Islet of Langerhans (tissue), 1 donor: Measurements from ENCODE around the gene PLOD3.
"Not testable (repeated sequence)": the region's sequence is repeated elsewhere in the genome, so short reads cannot be mapped to it uniquely, and the experiment has no call there.

ENCODE experiments used
- FAIRE-seq: peaks from one replicate; lab custom pipeline; 2011; peaks lifted over from hg19 to GRCh38; lab: Jason Lieb, UNC

Gene PLOD3

GRCh38 chr7:101212014-101212413 lies 5.4 kb downstream of the PLOD3 start:
- FAIRE-seq, result no peak

DNA sequence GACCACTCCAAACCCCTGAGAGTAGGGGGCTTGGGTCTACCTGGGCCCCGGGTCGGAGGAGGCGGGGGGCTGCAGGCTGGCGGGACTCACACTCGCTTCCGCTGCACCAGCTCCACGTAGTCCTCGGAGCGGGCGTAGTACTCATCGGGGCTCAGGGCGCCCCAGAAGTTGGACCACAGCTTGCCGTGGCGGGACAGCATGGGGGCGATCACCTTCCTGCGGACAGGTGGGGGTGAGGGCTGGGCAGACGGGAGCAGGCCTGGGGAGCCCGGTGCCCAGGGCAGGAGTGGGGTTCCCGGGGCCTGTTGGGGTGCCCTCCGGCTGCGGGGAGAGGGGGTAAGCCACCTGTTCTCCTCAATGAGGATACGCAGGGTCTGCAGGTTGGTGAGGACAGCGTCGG lies 5.9 kb downstream of the PLOD3 start:
- no peak for FAIRE-seq

DNA sequence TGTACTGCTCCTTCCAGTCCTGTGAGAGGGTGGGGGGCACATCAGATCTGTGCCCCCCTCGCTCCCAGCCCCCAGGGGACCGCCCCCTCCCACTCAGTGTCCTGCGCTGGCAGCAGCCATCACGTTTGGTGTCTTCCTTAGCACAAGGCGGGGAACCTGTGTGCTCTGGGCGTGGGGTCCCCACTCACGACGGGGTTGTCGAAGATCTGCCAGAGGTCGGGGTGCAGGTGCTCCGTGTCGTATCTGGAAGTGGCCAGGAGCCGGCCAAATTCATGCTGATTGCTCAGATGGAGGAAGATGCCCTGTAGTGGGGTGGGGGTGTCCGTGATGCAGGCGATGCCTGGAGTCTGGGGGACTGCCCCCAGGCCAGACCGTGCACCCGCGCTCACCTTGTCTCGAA lies 7.2 kb downstream of the PLOD3 start:
- no peak for FAIRE-seq

GRCh38 chr7:101208794-101209193 lies 8.6 kb downstream of the PLOD3 start:
- no peak for FAIRE-seq

GRCh38 chr7:101207459-101207858 lies 9.9 kb downstream of the PLOD3 start:
- FAIRE-seq, result no peak

DNA sequence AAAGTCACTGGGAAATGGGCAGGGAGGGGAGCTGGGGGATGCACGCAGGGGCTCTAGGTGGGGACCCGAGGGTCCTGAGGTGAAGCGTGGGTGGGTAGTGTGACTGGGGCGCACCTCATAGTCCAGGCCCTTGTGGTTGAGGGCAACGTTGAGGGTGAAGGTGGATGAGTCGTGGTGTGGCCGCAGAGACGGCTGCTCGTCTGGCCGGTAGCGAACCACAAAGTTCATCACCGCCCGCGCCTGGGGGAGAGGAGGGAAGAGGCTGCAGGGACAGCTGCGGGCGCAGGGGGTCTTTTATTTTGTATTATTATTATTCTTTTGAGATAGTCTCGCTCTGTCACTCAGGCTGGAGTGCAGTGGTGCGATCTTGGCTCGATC lies 10.7 kb downstream of the PLOD3 start:
- FAIRE-seq, result no peak

GRCh38 chr7:101205901-101206664 lies 11.3 kb downstream of the PLOD3 start:
- no peak for FAIRE-seq

DNA sequence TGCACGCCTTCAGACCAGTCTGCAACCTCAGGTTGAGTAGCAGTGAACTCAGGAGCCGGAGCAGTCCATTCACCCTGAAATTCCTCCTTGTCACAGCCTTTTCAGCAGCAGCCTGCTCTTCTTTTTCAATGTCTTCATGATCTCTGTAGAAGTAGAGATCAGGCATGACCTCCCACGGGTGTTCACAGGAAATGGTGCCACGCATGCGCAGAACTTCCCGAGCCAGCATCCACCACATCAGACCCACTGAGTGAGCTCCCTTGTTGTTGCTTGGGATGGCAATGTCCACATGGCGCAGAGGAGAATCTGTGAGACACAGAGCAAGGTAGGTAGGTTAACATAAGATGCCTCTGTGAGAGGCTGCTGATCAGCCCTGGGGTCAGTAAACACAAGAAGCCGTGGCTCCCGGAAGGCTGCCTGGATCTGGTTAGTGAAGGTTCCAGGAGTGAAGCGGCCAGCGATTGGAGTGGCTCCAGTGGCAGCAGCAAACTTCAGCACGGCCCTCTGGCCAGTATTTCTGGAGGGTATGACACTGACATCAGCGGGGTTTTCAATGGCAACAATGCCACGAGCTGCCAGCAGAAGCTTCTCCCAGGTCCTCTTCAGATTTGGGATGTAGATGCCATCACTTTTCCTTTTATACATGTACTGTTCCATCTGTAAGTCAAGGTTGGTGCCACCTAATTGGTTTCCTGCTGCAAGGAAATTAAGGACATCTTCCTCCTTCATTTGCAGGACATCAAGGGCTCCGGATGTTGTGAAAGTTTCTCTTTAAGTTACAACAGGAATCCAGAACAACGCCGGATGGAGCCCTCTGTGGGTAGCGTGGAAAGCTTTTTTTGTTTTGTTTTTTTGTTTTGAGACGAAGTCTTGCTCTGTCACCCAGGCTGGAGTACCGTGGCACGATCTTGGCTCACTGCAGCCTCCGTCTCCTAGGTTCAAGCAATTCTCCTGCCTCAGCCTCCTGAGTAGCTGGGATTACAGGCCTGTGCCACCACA lies 13.3 kb downstream of the PLOD3 start:
- FAIRE-seq, result not testable (repeated sequence)

DNA sequence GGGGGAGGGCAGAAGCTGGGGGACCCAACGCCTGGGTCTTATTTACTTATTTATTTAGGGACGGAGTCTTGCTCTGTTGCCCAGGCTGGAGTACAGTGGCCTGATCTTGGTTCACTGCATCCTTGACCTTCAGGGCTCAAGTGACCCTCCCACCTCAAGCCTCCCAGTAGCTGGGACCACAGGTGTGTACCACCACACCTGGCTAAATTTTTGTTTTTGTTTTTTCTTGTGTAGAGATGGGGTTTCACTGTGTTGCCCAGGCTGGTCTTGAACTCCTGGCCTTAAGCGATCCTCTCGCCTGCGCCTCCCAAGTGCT lies 14.8 kb downstream of the PLOD3 start:
- no peak for FAIRE-seq

DNA sequence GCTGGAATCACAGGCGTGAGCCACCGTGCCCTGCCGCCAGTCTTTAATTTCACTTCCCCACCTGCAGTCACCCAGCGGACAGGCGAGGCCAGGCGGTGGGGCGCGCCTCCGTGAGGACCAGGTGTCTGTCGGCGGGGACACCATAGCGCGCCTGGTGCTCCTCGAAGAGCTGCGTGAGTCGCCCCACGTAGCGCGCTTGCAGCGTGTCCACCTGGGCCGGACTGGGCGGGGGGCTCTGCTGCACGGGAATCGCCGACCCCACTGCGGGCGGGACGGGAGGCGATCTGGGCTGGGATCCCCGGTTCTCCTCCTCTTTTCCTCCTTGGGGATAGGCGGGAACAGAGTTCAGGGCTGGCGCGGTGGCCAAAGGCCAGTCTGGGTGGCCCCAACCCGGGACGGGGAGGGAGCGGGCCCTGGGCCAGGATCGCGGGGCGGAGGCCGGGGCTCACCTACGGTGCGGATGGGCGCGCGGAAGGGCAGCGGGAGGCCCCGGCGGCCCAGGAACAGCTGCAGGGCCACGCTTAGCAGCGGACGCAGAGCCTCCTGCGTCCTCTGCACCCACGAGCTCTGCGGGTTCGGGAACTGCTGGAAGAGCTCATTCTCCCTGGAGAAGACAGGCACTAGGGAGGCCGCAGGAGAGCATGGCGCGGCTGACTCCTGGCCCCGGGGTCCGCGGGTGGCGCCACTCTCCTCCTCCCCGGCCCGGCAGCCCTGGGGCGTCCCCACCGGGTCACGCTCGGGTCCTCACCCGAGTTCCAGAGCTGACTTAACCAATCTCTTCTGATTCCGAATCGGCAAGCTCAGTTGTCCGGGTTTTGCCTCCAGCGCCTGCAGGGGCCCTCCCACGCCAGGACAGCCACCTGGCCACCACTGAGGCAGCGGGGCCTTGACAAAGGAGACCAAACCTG lies 15.4 kb downstream of the PLOD3 start:
- FAIRE-seq, result no peak

DNA sequence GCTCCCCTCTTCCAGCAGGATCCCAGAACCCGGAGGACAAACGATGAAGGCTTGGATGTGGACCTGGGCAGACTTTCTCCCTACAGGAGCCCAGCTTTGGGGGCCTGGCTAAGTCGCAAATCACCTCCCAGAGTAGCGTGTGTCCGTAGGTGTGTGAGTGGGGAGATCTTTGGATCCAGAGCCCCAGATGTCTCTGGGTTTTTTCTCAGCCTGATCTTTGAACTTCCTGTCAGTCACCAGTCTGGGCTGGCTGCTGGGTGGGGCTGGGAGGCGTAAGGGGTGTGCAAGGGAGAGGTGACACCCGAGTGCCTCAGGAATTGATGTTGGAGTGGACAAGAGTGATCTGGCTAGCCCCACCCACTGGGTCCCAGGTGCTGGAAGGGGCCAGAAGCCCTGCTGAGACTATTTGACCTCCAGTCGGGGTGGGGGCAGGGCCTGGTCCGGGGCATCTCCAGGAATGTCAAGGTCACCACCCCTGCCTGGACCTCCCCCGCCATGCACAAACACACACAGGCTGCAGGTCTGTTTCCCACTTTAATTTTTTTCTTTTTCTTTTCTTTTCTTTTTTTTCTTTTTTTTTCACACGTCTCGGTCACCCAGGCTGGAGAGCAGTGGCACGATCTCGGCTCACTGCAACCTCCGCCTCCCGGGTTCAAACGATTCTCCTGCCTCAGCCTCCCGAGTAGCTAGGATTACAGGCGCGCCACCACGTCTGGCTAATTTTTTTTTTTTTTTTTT lies 16.4 kb downstream of the PLOD3 start, which contains the start of gene MOGAT3:
MOGAT3 (minus strand) TSS at position 175 of the 738 bp plus-strand sequence. CDS start 182 bp downstream, outside the sequence.
- FAIRE-seq, result no peak

- FAIRE-seq, result no peak
These were observed 16.9 kb downstream of the PLOD3 start for GRCh38 chr7:101200504-101200861.

DNA sequence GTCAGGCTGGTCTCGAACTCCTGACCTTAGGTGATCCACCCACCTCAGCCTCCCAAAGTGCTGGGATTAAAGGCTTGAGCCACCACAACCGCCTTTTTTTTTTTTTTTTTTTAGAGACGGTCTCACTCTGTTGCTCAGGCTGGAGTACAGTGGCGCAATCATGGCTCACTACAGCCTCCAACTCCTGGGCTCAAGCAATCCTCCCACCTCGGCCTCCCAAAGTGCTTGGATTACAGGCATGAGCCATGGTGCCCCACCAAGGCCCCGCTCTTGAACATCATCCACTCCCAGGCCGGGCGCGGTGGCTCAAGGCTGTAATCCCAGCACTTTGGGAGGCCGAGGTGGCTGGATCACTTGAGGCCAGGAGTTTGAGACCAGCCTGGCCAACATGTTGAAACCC lies 17.9 kb downstream of the PLOD3 start:
- not testable (repeated sequence) for FAIRE-seq

DNA sequence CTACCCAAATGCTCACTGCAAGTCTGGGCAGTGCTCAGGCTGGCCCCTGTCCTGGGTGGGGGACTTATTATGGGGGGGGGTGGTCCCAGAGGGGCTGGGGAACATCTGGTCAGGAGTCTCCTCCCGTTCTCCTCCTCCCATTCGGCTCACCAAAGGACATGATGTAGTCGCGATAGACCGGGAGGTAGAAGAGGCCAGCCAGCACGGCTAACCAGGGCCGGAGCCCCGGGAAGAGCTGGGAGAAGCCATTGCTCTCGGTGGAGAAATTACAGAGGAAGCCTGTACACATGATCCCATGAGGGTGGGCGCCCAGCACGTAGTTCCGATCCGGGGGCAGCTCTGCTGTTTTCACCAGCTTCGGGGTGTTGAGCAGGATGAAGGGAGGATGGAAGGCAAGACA lies 18.9 kb downstream of the PLOD3 start:
- FAIRE-seq, result no peak

DNA sequence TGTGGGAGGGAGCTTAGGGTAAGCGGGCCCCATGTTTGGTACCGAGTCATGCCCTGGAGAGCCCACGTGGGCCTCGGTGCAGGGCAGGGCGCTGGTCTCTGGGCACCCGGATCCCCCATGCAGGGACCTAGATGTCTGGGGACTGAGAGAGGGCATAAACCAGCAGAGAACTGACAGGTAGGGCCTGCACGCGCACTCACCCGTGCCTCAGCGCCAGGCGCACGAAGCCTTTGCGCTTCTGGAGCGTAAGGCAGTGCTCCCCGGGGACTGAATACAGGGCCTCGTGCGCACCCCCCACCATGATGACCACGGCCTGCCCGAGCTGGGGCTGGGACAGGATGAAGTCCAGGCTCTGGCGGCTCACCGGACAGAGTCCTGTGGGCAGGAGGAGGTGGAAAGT lies 19.4 kb downstream of the PLOD3 start:
- no peak for FAIRE-seq

GRCh38 chr7:101195884-101196283 lies 21.5 kb downstream of the PLOD3 start:
- FAIRE-seq, result no peak

GRCh38 chr7:101189109-101189508 lies 28.3 kb downstream of the PLOD3 start:
- FAIRE-seq, result no peak

- FAIRE-seq, result no peak
These were observed 30.4 kb downstream of the PLOD3 start for GRCh38 chr7:101186844-101187428.

DNA sequence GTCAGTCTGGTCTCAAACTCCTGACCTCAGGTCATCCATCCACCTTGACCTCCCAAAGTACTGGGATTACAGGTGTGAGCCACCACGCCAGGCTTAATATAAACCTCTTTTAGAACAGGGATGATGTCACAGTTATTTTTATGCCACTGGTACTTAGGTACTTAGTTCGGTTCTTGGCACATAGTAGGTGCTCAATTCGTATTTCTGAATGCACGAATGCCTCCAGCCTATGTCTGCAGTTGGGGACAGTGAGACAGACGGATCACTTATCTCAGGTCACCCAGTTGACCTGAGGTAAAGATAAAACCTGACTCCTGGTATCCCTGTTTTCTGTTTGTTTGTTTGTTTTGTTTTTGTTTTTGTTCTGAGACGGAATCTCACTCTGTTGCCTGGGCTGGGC lies 31.2 kb downstream of the PLOD3 start:
- FAIRE-seq, result no peak

GRCh38 chr7:101185258-101185839 lies 32.0 kb downstream of the PLOD3 start:
- no peak for FAIRE-seq
